ENCODE measurements around the gene KRT78.
"Not testable (repeated sequence)": the region's sequence is repeated elsewhere in the genome, so short reads cannot be mapped to it uniquely, and the experiment has no call there.

Gene KRT78

GRCh38 chr12:52884526-52885293 is 35.9 kb upstream of the KRT78 start:
- no peaks in the 10 kb centered on the region for H3K36me3 ChIP-seq (ENCODE audit: control insufficient read depth in 1 of 2, insufficient read depth in 2 of 2, low read depth in 1 of 2, low read length in 2 of 2)
- 29% methylated on average over 10 of the region's 13 CpGs for WGBS
- no peak overlapping the region for H3K9ac ChIP-seq (ENCODE audit: low read length)

GRCh38 chr12:52880499-52880898 is 31.7 kb upstream of the KRT78 start:
- H2AFZ ChIP-seq (ENCODE audit: low read depth, low read length); H3K9ac ChIP-seq (ENCODE audit: low read length); H2AK5ac ChIP-seq (ENCODE audit: low read length, severe bottlenecking); H3K23ac ChIP-seq (ENCODE audit: low read length in 2 of 2); H2BK5ac ChIP-seq (ENCODE audit: low read depth, low read length, poor library complexity, severe bottlenecking); H3K27me3 ChIP-seq (ENCODE audit: control insufficient read depth in 1 of 2, insufficient read depth in 1 of 2, low read length in 2 of 2); H3K4ac ChIP-seq (ENCODE audit: low read depth in 1 of 2, low read length in 2 of 2); H3K14ac ChIP-seq (ENCODE audit: low read length in 2 of 2); H2BK12ac ChIP-seq (ENCODE audit: low read length in 2 of 2); H2BK15ac ChIP-seq (ENCODE audit: low read depth, poor library complexity, severe bottlenecking); H3K27ac ChIP-seq (ENCODE audit: low read length, poor library complexity, severe bottlenecking); H3K4me3 ChIP-seq (ENCODE audit: insufficient read depth in 1 of 2, low read depth in 1 of 2, low read length in 2 of 2); H2BK120ac ChIP-seq (ENCODE audit: low read depth, low read length); H3K18ac ChIP-seq (ENCODE audit: low read depth in 1 of 2, low read length in 2 of 2); H3K79me1 ChIP-seq (replicated peaks; ENCODE audit: low read length, poor library complexity, severe bottlenecking); DNase-seq; H4K91ac ChIP-seq (ENCODE audit: low read length); H3K9me3 ChIP-seq (ENCODE audit: control insufficient read depth, low read length); H3K4me2 ChIP-seq (ENCODE audit: low read length, poor library complexity, severe bottlenecking); H3K36me3 ChIP-seq (ENCODE audit: control insufficient read depth in 1 of 2, insufficient read depth in 2 of 2, low read depth in 1 of 2, low read length in 2 of 2); H4K8ac ChIP-seq (ENCODE audit: low read length): not testable (repeated sequence)
- H3K4me1 ChIP-seq (ENCODE audit: control insufficient read depth, insufficient read depth, low read depth, low read length): peaks cover 18% of the 10 kb centered on the region
- 69% methylated on average over 4 of the region's 8 CpGs for WGBS

More at GRCh38 chr12:52884526-52885293, 35.9 kb upstream of the KRT78 start:
- no peak overlapping the region for H3K18ac ChIP-seq (ENCODE audit: low read depth in 1 of 2, low read length in 2 of 2)
- H3K14ac ChIP-seq (ENCODE audit: low read length in 2 of 2): no peak overlapping the region
- peak overlapping the region; percentile 36 for H2BK15ac ChIP-seq (ENCODE audit: low read depth, poor library complexity, severe bottlenecking)
- peak overlapping the region; percentile 59 for H2BK120ac ChIP-seq (ENCODE audit: low read depth, low read length)
- peak overlapping the region; percentile 28 for H2AK5ac ChIP-seq (ENCODE audit: low read length, severe bottlenecking)
- H2BK12ac ChIP-seq (ENCODE audit: low read length in 2 of 2): no peak overlapping the region
- H3K9me3 ChIP-seq (ENCODE audit: control insufficient read depth, low read length): no peaks in the 10 kb centered on the region
- no peak overlapping the region for H3K4me2 ChIP-seq (ENCODE audit: low read length, poor library complexity, severe bottlenecking)
- no peak overlapping the region for H3K23ac ChIP-seq (ENCODE audit: low read length in 2 of 2)
- H3K4me3 ChIP-seq (ENCODE audit: insufficient read depth in 1 of 2, low read depth in 1 of 2, low read length in 2 of 2): no peak overlapping the region
- H4K8ac ChIP-seq (ENCODE audit: low read length): no peak overlapping the region
- peak overlapping the region in 1 of 2 experiments; percentile 35 for H3K4ac ChIP-seq (ENCODE audit: low read depth in 1 of 2, low read length in 2 of 2)
- no peak overlapping the region for H4K91ac ChIP-seq (ENCODE audit: low read length)
- no peak overlapping the region for H2BK5ac ChIP-seq (ENCODE audit: low read depth, low read length, poor library complexity, severe bottlenecking)
- H3K79me1 ChIP-seq (replicated peaks; ENCODE audit: low read length, poor library complexity, severe bottlenecking): no peaks in the 10 kb centered on the region
- no peak overlapping the region for H2AFZ ChIP-seq (ENCODE audit: low read depth, low read length)
- peaks cover 0 to 2% of the 10 kb centered on the region in 2 experiments for H3K27me3 ChIP-seq (ENCODE audit: control insufficient read depth in 1 of 2, insufficient read depth in 1 of 2, low read length in 2 of 2)
- peak; percentile 64 for DNase-seq
- H3K4me1 ChIP-seq (ENCODE audit: control insufficient read depth, insufficient read depth, low read depth, low read length): peaks cover 2% of the 10 kb centered on the region
- no peak overlapping the region for H3K27ac ChIP-seq (ENCODE audit: low read length, poor library complexity, severe bottlenecking)

DNA sequence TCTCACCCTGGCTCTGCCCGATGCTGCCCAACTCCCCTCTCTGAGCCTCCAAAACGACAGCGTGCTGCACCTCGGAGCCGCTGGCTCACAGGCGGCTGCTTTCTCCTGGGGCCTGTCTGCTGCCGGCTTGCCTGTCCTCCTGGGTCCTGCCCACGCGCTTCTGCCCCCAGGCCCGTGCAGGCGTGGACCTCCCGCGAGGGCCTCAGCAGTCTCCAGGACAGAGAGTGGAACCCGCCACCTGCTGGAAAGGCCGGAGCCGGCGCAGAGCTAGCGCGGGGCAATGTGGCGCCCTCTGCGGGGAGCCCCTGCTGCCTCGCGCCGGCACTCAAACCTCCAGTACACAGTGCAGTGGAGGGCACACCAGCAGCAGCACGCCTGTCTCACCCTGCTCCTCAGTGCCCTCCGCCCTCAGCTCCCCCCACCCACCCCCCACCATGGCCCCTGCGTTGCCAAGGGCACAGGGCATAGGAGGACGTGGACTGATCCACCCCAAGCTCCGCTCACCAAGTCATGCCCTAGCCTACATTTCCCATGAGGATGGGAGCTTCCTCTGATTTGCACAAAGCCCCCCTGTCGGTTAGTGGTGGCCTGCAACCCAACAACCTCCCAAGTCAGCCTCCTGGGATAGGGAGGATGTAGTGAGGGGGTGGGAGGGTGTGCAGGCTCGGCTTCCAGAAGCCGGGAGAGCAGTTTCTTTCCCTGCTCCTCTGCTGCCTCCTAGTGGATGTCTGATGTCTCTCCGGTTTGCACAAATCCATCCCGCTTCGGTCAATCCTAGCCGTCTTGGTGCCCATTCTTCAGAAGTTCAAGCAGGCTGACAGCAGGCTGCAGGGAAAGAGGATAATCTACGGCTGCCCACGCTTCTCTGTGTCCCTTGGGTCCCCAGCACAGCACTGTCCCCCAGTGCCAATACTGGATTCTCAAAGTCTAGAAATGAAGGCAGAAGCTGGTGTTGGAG is 30.9 kb upstream of the KRT78 start:
- Histone ChIP-seq H4K8ac (ENCODE audit: low read length) (peak overlapping the region; percentile 47), H2BK5ac (ENCODE audit: low read depth, low read length, poor library complexity, severe bottlenecking) (no peak overlapping the region), H3K79me1 (replicated peaks; ENCODE audit: low read length, poor library complexity, severe bottlenecking) (no peaks in the 10 kb centered on the region), H3K9ac (ENCODE audit: low read length) (peak overlapping the region; percentile 59), H3K36me3 (ENCODE audit: control insufficient read depth in 1 of 2, insufficient read depth in 2 of 2, low read depth in 1 of 2, low read length in 2 of 2) (no peaks in the 10 kb centered on the region), H3K4me3 (ENCODE audit: insufficient read depth in 1 of 2, low read depth in 1 of 2, low read length in 2 of 2) (peak overlapping the region in 1 of 2 experiments; percentile 68), H3K4me2 (ENCODE audit: low read length, poor library complexity, severe bottlenecking) (peak overlapping the region; percentile 67), H3K27ac (ENCODE audit: low read length, poor library complexity, severe bottlenecking) (no peak overlapping the region), H2AFZ (ENCODE audit: low read depth, low read length) (peak overlapping the region; percentile 21), H4K91ac (ENCODE audit: low read length) (peak overlapping the region; percentile 56), H3K4me1 (ENCODE audit: control insufficient read depth, insufficient read depth, low read depth, low read length) (peaks cover 19% of the 10 kb centered on the region), H2BK120ac (ENCODE audit: low read depth, low read length) (no peak overlapping the region), H2BK15ac (ENCODE audit: low read depth, poor library complexity, severe bottlenecking) (peak overlapping the region; percentile 29), H3K9me3 (ENCODE audit: control insufficient read depth, low read length) (no peaks in the 10 kb centered on the region), H3K4ac (ENCODE audit: low read depth in 1 of 2, low read length in 2 of 2) (peak overlapping the region in 1 of 2 experiments; percentile 8), H2AK5ac (ENCODE audit: low read length, severe bottlenecking) (no peak overlapping the region), H3K27me3 (ENCODE audit: control insufficient read depth in 1 of 2, insufficient read depth in 1 of 2, low read length in 2 of 2) (peaks cover 0 to 2% of the 10 kb centered on the region in 2 experiments), H3K18ac (ENCODE audit: low read depth in 1 of 2, low read length in 2 of 2) (peak overlapping the region; percentile 61 to 75), H2BK12ac (ENCODE audit: low read length in 2 of 2) (no peak overlapping the region), H3K14ac (ENCODE audit: low read length in 2 of 2) (no peak overlapping the region), H3K23ac (ENCODE audit: low read length in 2 of 2) (no peak overlapping the region)
- WGBS: 6% methylated on average over 26 of the region's 38 CpGs
- DNase-seq: peak; percentile 92

Data from mesenchymal stem cell (in vitro differentiated cells and primary cell).